HepG2 (cell line): ENCODE measurements around the gene SEMA6B. TPM values are rescaled to one million over a fixed set of nuclear protein-coding genes. Genes with fewer than 3 reads are reported as not detected.
A peak's percentile ranks its signal among the peaks of the same experiment; 100 is the strongest.

Experiments used
- CEBPB ChIP-seq: IDR thresholded peaks from 2 replicates; pipeline ENCODE4 v1.6.1; 2011; ENCODE audit warnings: low read depth, low read length, improper control_type of control experiment, borderline replicate concordance
- DMTF1 ChIP-seq: sonication (generic); formaldehyde crosslinking; IDR thresholded peaks from 2 replicates; pipeline ENCODE4 v1.4.0; 2020; ENCODE audit warnings: mild to moderate bottlenecking, missing genetic modification reagents
- DR1 ChIP-seq: sonication (generic); formaldehyde crosslinking; IDR thresholded peaks from 2 replicates; pipeline ENCODE4 v1.8.0; 2021; ENCODE audit warnings: mild to moderate bottlenecking, missing genetic modification reagents, inconsistent platforms
- HHEX ChIP-seq: IDR thresholded peaks from 2 replicates; pipeline ENCODE4 v1.6.1; 2016; ENCODE audit warnings: control low read depth
- HMG20B ChIP-seq: conservative IDR thresholded peaks from 2 replicates; pipeline ENCODE4 v1.6.1; 2016; ENCODE audit warnings: missing genetic modification reagents, missing compliant biosample characterization
- HNF1A ChIP-seq, 2 experiments: sonication (generic) in 1 of 2; formaldehyde crosslinking in 1 of 2; IDR thresholded peaks; 2 replicates each; pipeline versions ENCODE4 v1.4.0 to v1.6.1; 2016 to 2020; ENCODE audit warnings: borderline replicate concordance in 1 of 2, low read depth in 1 of 2, mild to moderate bottlenecking in 1 of 2, missing genetic modification reagents in 1 of 2
- IKZF4 ChIP-seq: sonication (generic); formaldehyde crosslinking; IDR thresholded peaks from 2 replicates; pipeline ENCODE4 v1.5.1; 2020; ENCODE audit warnings: borderline replicate concordance, mild to moderate bottlenecking, low read depth, missing genetic modification reagents; ENCODE audit errors: not compliant biosample characterization
- KDM4B ChIP-seq: sonication (generic); formaldehyde crosslinking; IDR thresholded peaks from 2 replicates; pipeline ENCODE4 v1.4.0; 2020; ENCODE audit warnings: missing genetic modification reagents
- MLLT10 ChIP-seq: sonication (generic); formaldehyde crosslinking; IDR thresholded peaks from 2 replicates; pipeline ENCODE4 v1.4.0; 2020; ENCODE audit warnings: missing genetic modification reagents
- PLRG1 ChIP-seq: fragments of 450-650 bp; conservative IDR thresholded peaks from 2 replicates; pipeline ENCODE4 v1.6.1; 2016
- RAD21 ChIP-seq: fragments of 450-650 bp; formaldehyde crosslinking; IDR thresholded peaks from 2 replicates; pipeline ENCODE4 v1.5.0; 2020; ENCODE audit warnings: mild to moderate bottlenecking
- RXRA ChIP-seq: sonication (generic); formaldehyde crosslinking; IDR thresholded peaks from 2 replicates; pipeline ENCODE4 v1.5.1; 2020; ENCODE audit warnings: missing genetic modification reagents
- SKI ChIP-seq: fragments of 450-650 bp; IDR thresholded peaks from one replicate; pipeline ENCODE4 v1.6.1; 2018; ENCODE audit warnings: mild to moderate bottlenecking; ENCODE audit not compliant: partially characterized antibody
- SRSF1 ChIP-seq: fragments of 200-400 bp; formaldehyde crosslinking; optimal IDR thresholded peaks from 2 replicates; pipeline ENCODE3; 2017; ENCODE audit warnings: mild to moderate bottlenecking, low read depth, low read length, moderate library complexity
- TAF15 ChIP-seq: fragments of 200-400 bp; formaldehyde crosslinking; IDR thresholded peaks from one replicate; pipeline ENCODE4 v1.6.1; 2018; ENCODE audit warnings: mild to moderate bottlenecking, low read depth, low read length; ENCODE audit not compliant: poor library complexity, severe bottlenecking
- ZBTB1 ChIP-seq: sonication (generic); formaldehyde crosslinking; IDR thresholded peaks from 2 replicates; pipeline ENCODE4 v1.4.0; 2020; ENCODE audit warnings: missing genetic modification reagents, borderline replicate concordance
- ZBTB8A ChIP-seq: sonication (generic); formaldehyde crosslinking; IDR thresholded peaks from 2 replicates; pipeline ENCODE4 v1.4.0; 2020; ENCODE audit warnings: mild to moderate bottlenecking, low read depth, missing genetic modification reagents, borderline replicate concordance
- ZNF12 ChIP-seq: sonication (generic); formaldehyde crosslinking; IDR thresholded peaks from 2 replicates; pipeline ENCODE4 v1.5.0; 2020; ENCODE audit warnings: missing genetic modification reagents
- ZNF512 ChIP-seq: sonication (generic); formaldehyde crosslinking; IDR thresholded peaks from 2 replicates; pipeline ENCODE4 v1.4.0; 2020; ENCODE audit warnings: mild to moderate bottlenecking, missing genetic modification reagents
- ZNF749 ChIP-seq: sonication (generic); formaldehyde crosslinking; IDR thresholded peaks from 2 replicates; pipeline ENCODE4 v1.8.0; 2022; ENCODE audit warnings: mild to moderate bottlenecking, missing genetic modification reagents, moderate library complexity, borderline replicate concordance
- ZNF784 ChIP-seq: sonication (generic); formaldehyde crosslinking; IDR thresholded peaks from 2 replicates; pipeline ENCODE4 v1.5.1; 2020; ENCODE audit warnings: missing genetic modification reagents, mild to moderate bottlenecking, borderline replicate concordance
- ZNF879 ChIP-seq: sonication (generic); formaldehyde crosslinking; IDR thresholded peaks from 2 replicates; pipeline ENCODE4 v1.8.1; 2023; ENCODE audit warnings: missing genetic modification reagents
- polyA plus RNA-seq, 8 experiments: library from polyadenylated mRNA; depleted of rRNA in 3 of 8; stranded (reverse) in 7 of 8; unstranded in 1 of 8; fragments of >200 nt; fragmentation: Illumina TruSeq in 4 of 8; extraction: Trizol in 4 of 8; gene quantifications; 2 replicates each; pipeline versions ENCODE4 v1.2.1 to v1.2.3, GENCODE V29; 2011 to 2016; ENCODE audit warnings: low read depth in 4 of 8, missing spikeins in 1 of 8, mixed read lengths in 1 of 8; ENCODE audit not compliant: insufficient read depth in 1 of 8
- total RNA-seq, 5 experiments: library from RNA; depleted of rRNA; stranded (reverse); fragments of >200 nt; fragmentation: Illumina TruSeq; extraction: Trizol; gene quantifications; 2 replicates each; pipeline ENCODE4 v1.2.3, GENCODE V29; 2016; ENCODE audit warnings: low read depth in 1 of 5

The SEMA6B gene
- total and polyA plus RNA-seq, 2 of the 13 experiments (the other 11 are each of a cell fraction or from before 2014, with no cell fraction given): 45.5 to 67.1 TPM

- TF ChIP-seq DMTF1 (CRISPR knock-in tag) (no peak), HNF1A (IDR thresholded peaks at IDR 0.05; ENCODE audit: low read depth) (no peak), HNF1A (CRISPR knock-in tag; IDR thresholded peaks at IDR 0.05; ENCODE audit: borderline replicate concordance) (no peak), MLLT10 (CRISPR knock-in tag) (no peak), PLRG1 (no peak), CEBPB (no peak), ZNF12 (CRISPR knock-in tag) (no peak), HHEX (no peak), ZNF512 (no peak), ZBTB1 (CRISPR knock-in tag) (no peak), SRSF1 (no peak), ZNF784 (no peak), ZNF879 (CRISPR knock-in tag) (no peak), ZBTB8A (CRISPR knock-in tag) (no peak), RXRA (CRISPR knock-in tag) (no peak), IKZF4 (CRISPR knock-in tag) (no peak), ZNF749 (CRISPR knock-in tag) (no peak), DR1 (CRISPR knock-in tag) (no peak), SKI (no peak), TAF15 (no peak), HMG20B (no peak), KDM4B (CRISPR knock-in tag) (no peak), RAD21 (CRISPR knock-in tag) (peak; percentile 78)
Observed at GRCh38 chr19:4567584-4568071, 8.1 kb upstream of the SEMA6B start (continued).
